ENCODE data around the gene RIT1.
"Not testable (repeated sequence)": the region's sequence is repeated elsewhere in the genome, so short reads cannot be mapped to it uniquely, and the experiment has no call there.

RIT1 gene

GRCh38 chr1:155934097-155934935 is 23.2 kb upstream of the RIT1 start, which contains the start of gene KHDC4:
KHDC4 (minus strand) TSS chr1:155934413; CDS start chr1:155934373, 40 bp downstream.
- DNase-seq (ENCODE audit: extremely low read depth in 1 of 2, low read depth in 1 of 2): peak; percentile 87 to 90

DNA sequence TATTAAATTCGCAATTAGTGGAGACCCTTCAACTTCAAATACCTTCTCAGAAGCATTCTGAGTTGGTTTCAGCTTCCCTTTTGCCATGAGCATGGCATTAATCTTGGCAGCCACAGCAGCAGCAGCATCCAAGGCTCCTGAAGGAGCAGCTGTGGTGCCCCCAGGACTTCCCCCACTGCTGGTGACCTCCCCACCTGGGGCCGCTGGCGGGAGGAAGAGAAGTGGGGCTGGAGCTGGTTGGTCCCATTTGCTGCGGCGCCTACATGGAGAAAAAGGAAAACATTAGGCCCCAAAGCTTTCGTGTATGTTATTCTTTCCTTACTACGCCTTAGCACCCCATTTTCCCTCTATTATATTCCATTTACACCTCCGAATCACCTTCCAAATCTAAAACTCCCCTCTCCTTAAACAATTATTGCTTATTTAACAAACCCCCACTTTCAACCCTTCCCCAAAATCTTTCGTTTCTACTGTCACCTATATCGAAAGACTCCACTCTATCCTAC is 22.5 kb upstream of the RIT1 start:
- no peak for DNase-seq (ENCODE audit: extremely low read depth in 1 of 2, low read depth in 1 of 2)

GRCh38 chr1:155932487-155932886 is 21.3 kb upstream of the RIT1 start:
- DNase-seq (ENCODE audit: extremely low read depth in 1 of 2, low read depth in 1 of 2): no peak

DNA sequence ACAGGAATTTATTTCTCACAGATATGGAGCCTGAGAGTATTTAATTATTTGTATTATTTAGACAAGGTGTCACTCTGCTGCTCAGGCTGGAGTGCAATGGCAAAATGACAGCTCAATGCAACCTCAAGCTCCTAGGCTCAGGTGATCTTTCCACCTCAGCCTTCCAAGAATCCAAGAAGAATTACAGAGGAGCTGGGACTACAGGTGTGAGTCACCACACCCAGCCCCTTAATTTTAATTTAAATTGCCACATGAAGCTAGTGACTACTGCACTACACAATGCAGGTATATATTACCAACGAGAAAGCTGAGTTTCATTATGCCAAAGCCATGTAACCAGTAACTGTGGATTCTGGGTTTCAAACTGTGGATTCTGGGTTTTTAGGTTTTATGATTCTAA is 20.9 kb upstream of the RIT1 start:
- no peak for DNase-seq (ENCODE audit: extremely low read depth in 1 of 2, low read depth in 1 of 2)

DNA sequence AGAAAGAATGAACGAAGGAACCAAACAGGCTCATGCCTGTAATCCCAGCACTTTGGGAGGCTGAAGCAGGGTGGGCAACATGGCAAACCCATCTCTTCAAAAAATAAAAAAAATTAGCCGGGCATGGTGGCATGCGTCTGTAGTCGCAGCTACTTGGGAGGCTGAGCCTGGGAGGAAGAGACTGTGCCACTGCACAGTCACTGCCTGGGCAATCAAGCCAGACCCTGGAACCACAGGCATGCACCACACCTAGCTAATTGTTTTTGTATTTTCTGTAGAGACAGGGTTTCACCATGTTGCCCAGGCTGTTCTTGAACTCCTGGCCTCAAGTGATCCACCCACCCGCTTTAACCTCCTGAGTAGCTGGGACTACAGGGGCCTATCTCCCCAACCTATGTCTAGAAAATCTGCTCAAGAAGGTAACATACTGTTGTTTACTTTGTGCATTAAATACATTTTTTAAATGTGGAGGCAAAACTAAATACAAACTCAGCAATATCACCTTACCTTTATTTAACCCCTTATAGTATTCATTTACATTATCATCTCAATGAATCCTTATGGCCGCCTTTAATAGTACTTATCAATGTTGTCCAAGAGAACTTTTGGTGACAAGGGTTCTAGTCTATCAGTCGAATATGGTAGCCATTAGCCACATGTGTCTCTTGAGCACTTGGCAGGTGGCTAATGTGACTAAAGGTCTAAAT is 20.3 kb upstream of the RIT1 start:
- DNase-seq (ENCODE audit: extremely low read depth in 1 of 2, low read depth in 1 of 2): no peak

GRCh38 chr1:155930725-155931124 is 19.6 kb upstream of the RIT1 start:
- not testable (repeated sequence) for DNase-seq (ENCODE audit: extremely low read depth in 1 of 2, low read depth in 1 of 2)

DNA sequence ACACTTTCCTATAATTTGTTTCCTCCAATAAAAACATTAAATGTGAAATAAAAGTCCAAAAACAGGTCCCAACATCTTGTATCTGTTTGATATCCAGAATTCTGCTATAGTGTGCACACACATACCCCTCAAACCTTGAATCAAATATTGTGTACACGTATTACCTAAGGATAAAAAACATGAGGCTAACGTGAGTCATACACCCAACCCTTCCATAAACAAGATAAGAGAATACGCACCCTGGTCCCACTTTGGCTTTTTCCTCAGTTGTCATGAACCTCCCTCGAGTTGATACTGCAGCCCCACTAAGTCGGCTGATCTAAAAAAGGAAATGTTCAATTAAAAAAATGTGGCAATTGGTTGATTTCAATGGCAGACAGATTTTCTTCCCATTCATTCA is 17.9 kb upstream of the RIT1 start:
- no peak for DNase-seq (ENCODE audit: extremely low read depth in 1 of 2, low read depth in 1 of 2)

GRCh38 chr1:155925506-155925905 is 14.4 kb upstream of the RIT1 start:
- DNase-seq (ENCODE audit: extremely low read depth in 1 of 2, low read depth in 1 of 2): no peak

- no peak for DNase-seq (ENCODE audit: extremely low read depth in 1 of 2, low read depth in 1 of 2)
Measured at GRCh38 chr1:155920717-155921116, 9.6 kb upstream of the RIT1 start.

DNA sequence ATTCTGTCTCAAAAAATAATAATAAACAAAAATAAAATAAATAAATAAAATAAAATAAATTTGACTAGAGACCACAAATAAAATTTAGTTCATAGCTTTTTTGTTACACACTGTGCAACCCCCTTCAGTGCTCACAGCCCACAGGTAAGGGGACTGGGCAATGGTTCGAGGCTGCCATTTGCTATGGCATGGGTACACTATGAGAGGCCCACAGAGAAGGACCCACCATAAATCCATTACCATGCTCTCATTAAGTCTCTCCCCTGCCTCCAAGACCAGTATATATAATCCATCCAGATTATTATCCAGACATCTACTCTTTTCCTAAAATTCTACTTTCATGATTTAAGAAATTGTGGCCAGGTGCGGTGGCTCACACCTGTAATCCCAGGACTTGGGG is 8.7 kb upstream of the RIT1 start:
- no peak for DNase-seq (ENCODE audit: extremely low read depth in 1 of 2, low read depth in 1 of 2)

DNA sequence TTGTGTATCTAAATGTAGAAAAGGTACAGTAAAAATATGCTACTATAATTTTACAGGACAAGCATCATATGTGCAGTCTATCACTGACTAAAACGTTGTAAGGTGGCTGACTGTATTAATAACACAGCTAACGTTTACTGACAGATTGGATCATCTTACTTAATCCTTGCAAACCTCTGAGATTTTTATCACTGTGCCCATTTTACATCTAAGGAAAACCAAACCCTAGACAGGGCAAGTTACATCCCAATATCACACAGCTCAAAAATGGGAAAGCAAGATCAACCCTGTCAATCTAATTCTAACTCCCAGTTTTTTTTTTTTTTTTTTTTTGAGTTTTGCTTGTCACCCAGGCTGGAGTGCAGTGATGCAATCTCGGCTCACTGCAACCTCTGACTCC is 7.5 kb upstream of the RIT1 start:
- no peak for DNase-seq (ENCODE audit: extremely low read depth in 1 of 2, low read depth in 1 of 2)

DNA sequence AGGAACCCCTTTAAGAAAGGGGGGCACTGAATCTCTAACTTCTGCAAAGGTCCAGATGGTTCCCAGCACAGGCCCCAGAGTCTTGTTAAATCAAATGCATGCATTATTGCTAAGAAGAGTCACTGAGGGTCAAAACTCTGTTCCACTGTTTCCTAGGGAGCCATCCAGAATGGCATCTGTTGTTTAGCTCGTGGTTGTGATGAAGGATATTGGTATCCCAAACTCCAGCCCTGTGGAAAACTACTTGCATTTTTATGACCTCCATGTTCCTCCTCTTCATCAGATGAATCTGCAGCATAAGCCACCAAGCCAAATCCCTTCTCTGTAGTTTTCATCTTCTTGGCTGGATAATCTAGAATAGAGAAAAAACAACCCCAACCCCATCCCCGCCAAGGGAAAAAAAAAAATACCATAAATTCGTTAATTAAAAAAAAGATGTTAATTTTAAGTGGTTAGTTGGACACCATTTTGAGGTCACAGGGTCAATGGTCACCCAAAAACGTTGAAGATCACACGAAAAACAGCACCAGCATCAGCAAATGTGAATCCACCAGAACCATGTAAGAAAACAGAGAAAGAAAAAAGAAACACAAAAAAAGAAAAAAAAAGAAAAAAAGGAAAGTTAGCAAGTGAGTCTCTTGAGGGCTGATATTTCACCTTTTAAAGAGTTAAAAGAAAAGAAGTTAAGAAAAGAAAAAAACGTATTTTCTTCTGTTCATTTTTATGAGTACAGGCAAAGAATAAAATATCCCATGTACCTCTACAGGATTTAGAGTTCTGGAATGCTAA is 3.0 kb upstream of the RIT1 start:
- DNase-seq (ENCODE audit: extremely low read depth in 1 of 2, low read depth in 1 of 2): no peak

DNA sequence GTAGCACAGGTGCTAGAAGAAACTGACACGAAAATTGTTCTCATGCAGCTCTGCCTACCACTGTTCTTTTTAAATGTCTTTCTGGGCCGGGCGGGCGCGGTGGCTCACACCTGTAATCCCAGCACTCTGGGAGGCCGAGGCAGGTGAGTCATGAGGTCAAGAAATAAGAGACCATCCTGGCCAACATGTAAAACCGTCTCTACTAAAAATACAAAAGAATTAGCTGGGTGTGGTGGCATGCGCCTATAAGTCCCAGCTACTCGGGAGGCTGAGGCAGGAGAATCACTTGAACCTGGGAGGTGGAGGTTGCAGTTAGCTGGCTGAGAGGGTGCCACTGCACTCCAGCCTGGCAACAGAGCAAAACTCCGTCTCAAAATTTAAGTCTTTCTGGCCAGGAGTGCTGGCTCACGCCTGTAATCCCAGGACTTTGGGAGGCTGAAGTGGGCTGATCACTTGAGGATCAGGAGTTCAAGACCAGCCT is 947 bp upstream of the RIT1 start:
- DNase-seq (ENCODE audit: extremely low read depth in 1 of 2, low read depth in 1 of 2): no peak

- DNase-seq (ENCODE audit: extremely low read depth in 1 of 2, low read depth in 1 of 2): no peak
Measured at GRCh38 chr1:155910621-155911121, 478 bp downstream of the RIT1 start.

- no peak for DNase-seq (ENCODE audit: extremely low read depth in 1 of 2, low read depth in 1 of 2)
Measured at GRCh38 chr1:155909894-155910293, 1.3 kb downstream of the RIT1 start.

- DNase-seq (ENCODE audit: extremely low read depth in 1 of 2, low read depth in 1 of 2): no peak
Measured at GRCh38 chr1:155904261-155904660, 6.9 kb downstream of the RIT1 start.

- DNase-seq (ENCODE audit: extremely low read depth in 1 of 2, low read depth in 1 of 2): no peak
Measured at GRCh38 chr1:155900161-155900560, 11.0 kb downstream of the RIT1 start.

GRCh38 chr1:155899683-155900082 is 11.5 kb downstream of the RIT1 start:
- no peak for DNase-seq (ENCODE audit: extremely low read depth in 1 of 2, low read depth in 1 of 2)

GRCh38 chr1:155898888-155899287 is 12.3 kb downstream of the RIT1 start:
- DNase-seq (ENCODE audit: extremely low read depth in 1 of 2, low read depth in 1 of 2): no peak

- no peak for DNase-seq (ENCODE audit: extremely low read depth in 1 of 2, low read depth in 1 of 2)
Measured at GRCh38 chr1:155897746-155898145, 13.4 kb downstream of the RIT1 start.

DNA sequence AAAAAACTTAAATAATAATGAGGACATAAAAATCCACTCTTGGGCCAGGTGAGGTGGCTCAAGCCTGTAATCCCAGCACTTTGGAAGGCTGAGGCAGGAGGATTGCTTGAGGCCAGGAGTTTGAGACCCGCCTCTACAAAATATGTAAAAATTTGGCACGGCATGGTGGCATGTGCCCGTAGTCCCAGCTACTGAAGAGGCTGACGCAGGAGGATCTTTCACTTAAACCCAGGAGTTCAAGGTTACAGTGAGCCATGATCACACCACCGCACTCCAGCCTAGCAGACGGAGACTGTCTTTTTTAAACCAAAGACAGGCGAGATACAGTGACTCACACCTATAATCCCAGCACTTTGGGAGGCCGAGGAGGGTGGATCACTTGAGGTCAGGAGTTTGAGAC is 14.7 kb downstream of the RIT1 start:
- DNase-seq (ENCODE audit: extremely low read depth in 1 of 2, low read depth in 1 of 2): not testable (repeated sequence)

Measured in stimulated activated CD8-positive, alpha-beta memory T cell treated with anti-CD3 and anti-CD28 coated beads, Interleukin-7, amount 100 ng/mL, for 48 hours (primary cell).